ENCODE data around the gene GLMP. TPM values are rescaled to one million over a fixed set of nuclear protein-coding genes. Genes with fewer than 3 reads are reported as not detected.
"Not testable (repeated sequence)": the region's sequence is repeated elsewhere in the genome, so short reads cannot be mapped to it uniquely, and the experiment has no call there.

Gene GLMP
- 100 to 1,000 TPM in 1 of 8 experiments, 10 to 100 TPM in 7; 16.3 to 138 (median 33.0) TPM for total RNA-seq

DNA sequence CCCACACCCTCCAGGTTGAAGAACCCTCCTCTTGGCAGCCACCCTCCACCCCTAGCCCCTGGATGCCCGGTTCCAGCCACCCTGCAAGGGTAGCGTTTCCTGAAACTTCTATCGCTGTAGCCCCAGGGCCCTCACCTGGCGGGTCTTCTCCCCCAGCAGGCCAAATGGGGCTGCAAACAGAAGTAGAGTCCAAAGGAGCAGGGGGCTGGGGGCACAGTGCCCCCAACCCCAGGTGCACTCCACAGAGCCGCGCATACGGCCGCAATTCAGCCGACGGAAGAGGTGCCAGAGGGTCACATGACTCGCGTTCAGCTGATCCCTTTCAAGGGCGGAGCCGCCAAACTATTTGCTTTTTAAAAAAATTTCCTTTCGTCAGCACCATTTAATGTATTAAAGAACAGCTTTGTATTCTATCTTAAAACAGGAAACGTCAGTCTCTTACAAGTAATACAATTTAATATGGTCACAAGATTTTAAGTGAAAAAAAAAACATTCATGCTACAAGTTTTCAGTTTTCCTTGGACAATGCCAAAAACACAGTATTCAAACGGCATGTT lies at the start of gene GLMP:
TSS of gene GLMP (minus strand) at position 289 of the 557 bp plus-strand sequence. CDS start at position 255, 34 bp downstream.
- H3K4me3 ChIP-seq = peak within 1 kb of the TSS; percentile 35 to 63 (median 43)
- peak in 4 of 8 experiments; percentile 11 to 45 (median 28) for ATAC-seq (replicated peaks in 6 of 8)
- 0 to 15% (median 3%) methylated on average over 1 to 16 of the region's 17 CpGs; no CpG with 5 or more reads in 1 of the 10 experiments for WGBS, 10 experiments
- H3K4me1 ChIP-seq (replicated peaks in 1 of 2) = peaks cover 12 to 17% of the 10 kb centered on the region in 2 donors
- in situ Hi-C loops (cut with MboI; ENCODE audit: low pct_unique_long_range_greater_than_20kb in 2 of 9, low sequenced_read_pairs in 9 of 9, unreplicated experiment in 9 of 9) = no loop called here
- H3K27ac ChIP-seq = no peak within 1 kb of the TSS

DNA sequence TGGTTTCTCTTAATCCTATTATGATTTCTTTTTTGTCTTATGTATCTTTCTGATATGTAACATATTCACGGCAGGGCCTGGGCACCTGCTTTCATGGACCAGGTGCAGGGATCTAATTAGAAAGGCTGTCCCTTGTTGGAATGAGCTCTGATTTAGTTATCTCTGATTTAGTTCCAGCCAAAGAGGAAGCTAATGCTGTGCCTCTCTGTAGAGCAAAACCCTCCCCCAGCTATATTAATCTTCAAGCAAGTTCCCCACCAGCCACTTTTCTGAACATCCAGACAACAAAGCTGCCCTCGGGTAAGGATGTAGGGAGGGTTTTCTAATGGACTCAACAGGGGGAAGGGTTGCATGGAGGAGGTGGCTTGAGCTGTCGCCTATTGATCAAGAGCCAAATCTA lies 48.9 kb upstream of the GLMP start:
- Histone ChIP-seq H3K27ac (no peak overlapping the region), H3K4me1 (replicated peaks in 1 of 2) (no peaks in the 10 kb centered on the region), H3K4me3 (no peak overlapping the region)
- WGBS, 10 experiments = 33 to 73% (median 60%) methylated on average over 1 to 3 of the region's 3 CpGs; no CpG with 5 or more reads in 1 of the 10 experiments
- no peak for ATAC-seq (replicated peaks in 6 of 8)
- in situ Hi-C loops (cut with MboI; ENCODE audit: low pct_unique_long_range_greater_than_20kb in 2 of 9, low sequenced_read_pairs in 9 of 9, unreplicated experiment in 9 of 9) = no loop called here

GRCh38 chr1:156342166-156342955 lies 46.9 kb upstream of the GLMP start:
- Histone ChIP-seq H3K4me3 (no peak overlapping the region), H3K27ac (no peak overlapping the region), H3K4me1 (replicated peaks in 1 of 2) (no peaks in the 10 kb centered on the region)
- in situ Hi-C loops (cut with MboI; ENCODE audit: low pct_unique_long_range_greater_than_20kb in 2 of 9, low sequenced_read_pairs in 9 of 9, unreplicated experiment in 9 of 9) = no loop called here
- no peak for ATAC-seq (replicated peaks in 6 of 8)
- 40 to 100% (median 100%) methylated on average over 1 of the region's 1 CpG; no CpG with 5 or more reads in 5 of the 10 experiments for WGBS, 10 experiments

DNA sequence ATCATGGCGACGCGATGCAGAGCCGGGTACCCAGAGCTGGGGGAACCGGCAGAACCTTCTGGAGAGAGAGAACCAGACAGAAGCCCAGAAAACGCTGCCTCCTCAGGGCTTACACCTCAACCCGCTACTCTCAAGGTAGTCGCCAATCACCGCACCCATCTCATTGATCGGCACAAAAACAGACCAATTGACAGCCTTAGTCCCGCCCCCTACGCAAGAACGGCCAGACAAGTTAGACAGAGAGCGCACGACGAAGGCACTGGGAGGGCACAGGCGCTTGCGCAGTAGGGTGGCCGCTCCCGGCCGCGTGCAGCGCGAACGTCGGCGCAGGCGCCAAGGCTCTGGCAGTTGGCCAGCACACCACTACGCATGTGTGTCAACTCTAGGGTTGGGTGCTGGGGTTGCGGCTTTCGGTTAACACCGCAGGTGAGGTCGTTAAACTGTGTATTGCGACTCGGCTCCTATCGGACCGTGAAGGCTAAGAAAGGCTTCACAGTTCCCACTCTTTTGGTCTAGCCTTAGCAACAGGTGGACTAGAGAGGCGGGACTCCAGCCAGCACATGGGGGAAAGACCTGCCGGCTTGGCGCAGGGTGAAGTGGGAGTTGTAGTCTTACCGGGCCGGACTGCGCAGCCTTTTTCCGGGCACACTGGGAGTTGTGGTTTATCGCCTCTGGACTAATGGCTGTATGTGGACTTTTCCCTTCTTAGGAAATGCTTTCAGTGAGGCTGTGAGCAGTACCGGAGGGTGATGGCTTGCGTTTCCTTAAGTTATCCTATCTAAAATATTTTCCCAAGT lies 42.9 kb upstream of the GLMP start, which contains the start of the genes CCT3 and TSACC:
TSS of gene CCT3 (minus strand) at position 113 of the 797 bp plus-strand sequence. CDS start at position 5, 108 bp downstream.
TSS of gene TSACC (plus strand) at position 347 of the 797 bp plus-strand sequence. CDS start 1,232 bp downstream, outside the sequence.
- in situ Hi-C loops (cut with MboI; ENCODE audit: low pct_unique_long_range_greater_than_20kb in 2 of 9, low sequenced_read_pairs in 9 of 9, unreplicated experiment in 9 of 9) = no loop called here

GRCh38 chr1:156337888-156338179 lies 42.4 kb upstream of the GLMP start:
- in situ Hi-C loops (cut with MboI; ENCODE audit: low pct_unique_long_range_greater_than_20kb in 2 of 9, low sequenced_read_pairs in 9 of 9, unreplicated experiment in 9 of 9) = no loop called here
- H3K27ac ChIP-seq = peak overlapping the region; percentile 78 to 84
- WGBS, 10 experiments = 0 to 3% (median 0%) methylated on average over 1 to 11 of the region's 14 CpGs; no CpG with 5 or more reads in 4 of the 10 experiments
- ATAC-seq (replicated peaks in 6 of 8) = peak in 7 of 8 experiments; percentile 0 to 32 (median 0)
- peaks cover 11% of the 10 kb centered on the region in 2 donors for H3K4me1 ChIP-seq (replicated peaks in 1 of 2)
- peak overlapping the region; percentile 59 to 84 (median 68) for H3K4me3 ChIP-seq

More for the DNA sequence above, 42.9 kb upstream of the GLMP start, which contains the start of the genes CCT3 and TSACC:
- Histone ChIP-seq H3K4me1 (replicated peaks in 1 of 2) (peaks cover 11% of the 10 kb centered on the region in 2 donors), H3K4me3 (peak within 1 kb of the TSS; percentile 59 to 84 (median 68)), H3K27ac (peak within 1 kb of the TSS; percentile 78 to 84)
- WGBS, 10 experiments = 0 to 5% (median 3%) methylated on average over 5 to 38 of the region's 47 CpGs; no CpG with 5 or more reads in 1 of the 10 experiments
- ATAC-seq (replicated peaks in 6 of 8) = peak; percentile 92 to 97 (median 96)

GRCh38 chr1:156337052-156337887 lies 41.8 kb upstream of the GLMP start:
- WGBS, 10 experiments = 9 to 84% (median 36%) methylated on average over 5 to 34 of the region's 34 CpGs
- Histone ChIP-seq H3K4me1 (replicated peaks in 1 of 2) (peaks cover 11% of the 10 kb centered on the region in 2 donors), H3K4me3 (peak overlapping the region; percentile 59 to 84 (median 68)), H3K27ac (peak overlapping the region; percentile 78 to 84)
- in situ Hi-C loops (cut with MboI; ENCODE audit: low pct_unique_long_range_greater_than_20kb in 2 of 9, low sequenced_read_pairs in 9 of 9, unreplicated experiment in 9 of 9) = no loop called here
- no peak for ATAC-seq (replicated peaks in 6 of 8)

GRCh38 chr1:156336242-156336641 lies 40.8 kb upstream of the GLMP start:
- in situ Hi-C loops (cut with MboI; ENCODE audit: low pct_unique_long_range_greater_than_20kb in 2 of 9, low sequenced_read_pairs in 9 of 9, unreplicated experiment in 9 of 9) = no loop called here
- peaks cover 11% of the 10 kb centered on the region in 2 donors for H3K4me1 ChIP-seq (replicated peaks in 1 of 2)
- no peak overlapping the region for H3K27ac ChIP-seq
- H3K4me3 ChIP-seq = peak overlapping the region in 3 of 5 donors; percentile 63 to 84 (median 68)
- 33 to 89% (median 81%) methylated on average over 1 to 4 of the region's 4 CpGs; no CpG with 5 or more reads in 1 of the 10 experiments for WGBS, 10 experiments
- no peak for ATAC-seq (replicated peaks in 6 of 8)

- WGBS, 10 experiments = 40 to 100% (median 86%) methylated on average over 1 to 9 of the region's 9 CpGs
- H3K27ac ChIP-seq; H3K4me3 ChIP-seq; H3K4me1 ChIP-seq (replicated peaks in 1 of 2); in situ Hi-C loops (cut with MboI; ENCODE audit: low pct_unique_long_range_greater_than_20kb in 2 of 9, low sequenced_read_pairs in 9 of 9, unreplicated experiment in 9 of 9): not testable (repeated sequence)
- peak in 3 of 8 experiments; percentile 83 to 87 (median 83) for ATAC-seq (replicated peaks in 6 of 8)
Measured at GRCh38 chr1:156323179-156323578, 27.7 kb upstream of the GLMP start.

GRCh38 chr1:156320560-156320959 lies 25.1 kb upstream of the GLMP start:
- WGBS, 10 experiments = 36 to 100% (median 93%) methylated on average over 1 to 3 of the region's 3 CpGs; no CpG with 5 or more reads in 1 of the 10 experiments
- Histone ChIP-seq H3K4me3 (no peak overlapping the region), H3K27ac (no peak overlapping the region), H3K4me1 (replicated peaks in 1 of 2) (no peaks in the 10 kb centered on the region)
- ATAC-seq (replicated peaks in 6 of 8) = no peak
- in situ Hi-C loops (cut with MboI; ENCODE audit: low pct_unique_long_range_greater_than_20kb in 2 of 9, low sequenced_read_pairs in 9 of 9, unreplicated experiment in 9 of 9) = no loop called here

DNA sequence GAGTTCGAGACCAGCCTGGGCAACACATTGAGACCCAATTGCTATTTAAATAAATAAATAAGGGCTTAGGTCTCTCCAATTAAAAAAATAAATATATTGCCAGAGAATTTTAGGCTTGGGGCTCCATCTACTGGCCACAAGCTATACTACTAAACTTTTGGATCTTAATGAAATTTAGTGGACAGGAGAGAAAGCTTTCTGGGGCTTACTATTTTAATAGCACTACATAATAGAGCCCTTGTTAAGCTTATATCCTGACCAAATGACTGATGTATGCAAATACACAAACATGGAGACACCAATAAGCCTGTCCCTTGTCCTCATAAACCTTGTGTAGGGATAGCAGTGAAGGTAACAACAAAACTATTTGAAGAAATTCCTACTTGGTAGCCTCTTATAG lies 24.2 kb upstream of the GLMP start:
- in situ Hi-C loops (cut with MboI; ENCODE audit: low pct_unique_long_range_greater_than_20kb in 2 of 9, low sequenced_read_pairs in 9 of 9, unreplicated experiment in 9 of 9) = no loop called here
- no peaks in the 10 kb centered on the region for H3K4me1 ChIP-seq (replicated peaks in 1 of 2)
- no peak overlapping the region for H3K4me3 ChIP-seq
- peak in 1 of 8 experiments; percentile 32 for ATAC-seq (replicated peaks in 6 of 8)
- 63 to 100% (median 100%) methylated on average over 1 of the region's 1 CpG; no CpG with 5 or more reads in 4 of the 10 experiments for WGBS, 10 experiments
- no peak overlapping the region for H3K27ac ChIP-seq

- in situ Hi-C loops (cut with MboI; ENCODE audit: low pct_unique_long_range_greater_than_20kb in 2 of 9, low sequenced_read_pairs in 9 of 9, unreplicated experiment in 9 of 9) = no loop called here
- 86 to 100% (median 96%) methylated on average over 2 to 7 of the region's 7 CpGs for WGBS, 10 experiments
- no peak overlapping the region for H3K27ac ChIP-seq
- no peaks in the 10 kb centered on the region for H3K4me1 ChIP-seq (replicated peaks in 1 of 2)
- no peak overlapping the region for H3K4me3 ChIP-seq
- ATAC-seq (replicated peaks in 6 of 8) = no peak
Measured at GRCh38 chr1:156316909-156317308, 21.4 kb upstream of the GLMP start.

- in situ Hi-C loops (cut with MboI; ENCODE audit: low pct_unique_long_range_greater_than_20kb in 2 of 9, low sequenced_read_pairs in 9 of 9, unreplicated experiment in 9 of 9) = no loop called here
- ATAC-seq (replicated peaks in 6 of 8) = no peak
- Histone ChIP-seq H3K4me1 (replicated peaks in 1 of 2) (no peaks in the 10 kb centered on the region), H3K27ac (no peak overlapping the region), H3K4me3 (no peak overlapping the region)
- 49 to 100% (median 96%) methylated on average over 1 to 6 of the region's 6 CpGs; no CpG with 5 or more reads in 1 of the 10 experiments for WGBS, 10 experiments
Measured at GRCh38 chr1:156310962-156311361, 15.5 kb upstream of the GLMP start.

All from motor neuron (in vitro differentiated cells).